Ovary (tissue), 3 donors: Measurements from ENCODE around the gene TKTL1.

Source experiments
- POLR2A ChIP-seq: fragments of 450-650 bp; IDR thresholded peaks from one replicate; pipeline ENCODE4 v1.6.1; 2017; ENCODE audit warnings: antibody characterized with exemption, mild to moderate bottlenecking, moderate library complexity
- TF ChIP-seq, protein P1 (sequence below), 3 donors: fragments of 450-650 bp in 2 of 3; fragments of 200-600 bp in 1 of 3; IDR thresholded peaks; one replicate each; pipeline versions ENCODE4 v1.5.1 to v1.8.0; 2016 to 2022; ENCODE audit warnings: antibody characterized with exemption in 3 of 3, mild to moderate bottlenecking in 1 of 3
- donor health status: DM: no; HTN: no; CAD: no.

DNA sequence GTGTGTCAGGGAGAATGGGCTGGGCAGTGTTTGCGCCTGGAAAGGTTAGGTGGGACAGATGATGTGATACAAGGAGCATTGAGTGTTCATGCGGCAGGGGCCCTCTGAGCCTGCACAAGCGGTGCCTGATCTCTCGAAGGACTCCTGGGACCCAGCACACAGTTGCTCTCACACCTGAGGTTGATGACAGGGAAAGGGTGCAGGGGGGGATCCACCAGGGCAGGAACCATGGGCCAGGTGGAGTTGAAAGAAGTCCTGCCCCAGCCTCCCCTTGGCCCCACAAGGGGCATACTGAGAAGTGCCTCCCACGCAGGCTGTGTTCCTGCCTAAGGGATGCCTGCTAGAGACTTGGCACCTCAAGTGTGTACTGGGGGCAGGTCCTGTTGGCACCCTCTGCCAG is 33.1 kb downstream of the TKTL1 start:
- TF ChIP-seq, protein P1, sequence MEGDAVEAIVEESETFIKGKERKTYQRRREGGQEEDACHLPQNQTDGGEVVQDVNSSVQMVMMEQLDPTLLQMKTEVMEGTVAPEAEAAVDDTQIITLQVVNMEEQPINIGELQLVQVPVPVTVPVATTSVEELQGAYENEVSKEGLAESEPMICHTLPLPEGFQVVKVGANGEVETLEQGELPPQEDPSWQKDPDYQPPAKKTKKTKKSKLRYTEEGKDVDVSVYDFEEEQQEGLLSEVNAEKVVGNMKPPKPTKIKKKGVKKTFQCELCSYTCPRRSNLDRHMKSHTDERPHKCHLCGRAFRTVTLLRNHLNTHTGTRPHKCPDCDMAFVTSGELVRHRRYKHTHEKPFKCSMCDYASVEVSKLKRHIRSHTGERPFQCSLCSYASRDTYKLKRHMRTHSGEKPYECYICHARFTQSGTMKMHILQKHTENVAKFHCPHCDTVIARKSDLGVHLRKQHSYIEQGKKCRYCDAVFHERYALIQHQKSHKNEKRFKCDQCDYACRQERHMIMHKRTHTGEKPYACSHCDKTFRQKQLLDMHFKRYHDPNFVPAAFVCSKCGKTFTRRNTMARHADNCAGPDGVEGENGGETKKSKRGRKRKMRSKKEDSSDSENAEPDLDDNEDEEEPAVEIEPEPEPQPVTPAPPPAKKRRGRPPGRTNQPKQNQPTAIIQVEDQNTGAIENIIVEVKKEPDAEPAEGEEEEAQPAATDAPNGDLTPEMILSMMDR (IDR thresholded peaks at IDR 0.05), result no peak
- no peak for TF ChIP-seq POLR2A
